Measurements from ENCODE around the gene FN3K. TPM values are rescaled to one million over a fixed set of nuclear protein-coding genes. Genes with fewer than 3 reads are reported as not detected.
A peak's percentile ranks its signal among the peaks of the same experiment; 100 is the strongest.

The FN3K gene
- total RNA-seq (2014; rRNA removed; shearing (Covaris generic)), result 0.03 and 0.43 TPM in 2 replicates

- DNase-seq (ENCODE audit: low spot score), result peak; percentile 69
- in situ Hi-C loops (cut with HindIII; ENCODE audit: low sequenced_read_pairs), result no loop called here
These were observed at the start of gene FN3K for GRCh38 chr17:82734987-82735866. FN3K (plus strand) TSS chr17:82735615; CDS start chr17:82735637, 22 bp downstream.

DNA sequence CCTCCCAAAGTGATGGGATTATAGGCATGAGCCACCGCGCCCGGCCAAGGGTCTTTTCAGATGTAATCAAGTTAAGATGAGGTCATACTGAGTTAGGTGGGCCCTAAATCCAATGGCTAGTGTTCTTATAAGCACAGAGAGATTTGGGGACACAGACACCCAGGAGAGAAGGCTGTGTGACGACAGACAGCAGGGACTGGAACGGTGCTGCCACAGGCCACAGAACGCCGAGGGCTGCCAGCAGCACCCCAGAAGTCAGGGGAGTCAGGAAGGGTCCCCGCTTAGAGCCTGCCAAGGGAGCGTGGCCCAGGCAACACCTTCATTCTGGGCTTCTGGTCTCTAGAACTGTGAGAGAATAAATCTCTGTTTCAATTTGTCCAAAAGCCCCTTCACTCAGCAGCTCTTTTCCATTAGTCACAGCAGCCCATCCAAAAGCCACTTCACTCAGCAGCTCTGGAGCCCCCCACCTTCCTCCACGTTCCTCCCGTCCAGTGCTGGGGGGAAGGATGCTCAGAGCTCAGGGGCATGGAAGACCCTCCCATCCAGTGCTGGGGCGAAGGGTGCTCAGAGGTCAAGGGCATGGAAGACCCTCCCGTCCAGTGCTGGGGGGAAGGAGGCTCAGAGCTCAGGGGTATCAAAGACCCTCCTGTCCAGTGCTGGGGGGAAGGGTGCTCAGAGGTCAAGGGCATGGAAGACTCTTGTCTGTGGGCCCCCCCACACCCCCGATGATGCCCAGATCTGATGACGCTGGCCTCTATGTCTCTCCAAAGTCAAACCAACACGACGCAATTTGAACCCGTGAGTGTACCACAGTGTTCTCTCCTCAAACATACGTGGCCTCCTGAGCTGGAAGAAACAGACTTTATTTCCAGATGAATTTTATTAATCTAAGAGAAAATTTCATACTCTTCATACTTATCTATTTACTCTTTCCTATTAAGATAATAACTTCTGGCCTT is 48.8 kb upstream of the FN3K start:
- in situ Hi-C loops (cut with HindIII; ENCODE audit: low sequenced_read_pairs), result no loop called here
- no peak for DNase-seq (ENCODE audit: low spot score)

DNA sequence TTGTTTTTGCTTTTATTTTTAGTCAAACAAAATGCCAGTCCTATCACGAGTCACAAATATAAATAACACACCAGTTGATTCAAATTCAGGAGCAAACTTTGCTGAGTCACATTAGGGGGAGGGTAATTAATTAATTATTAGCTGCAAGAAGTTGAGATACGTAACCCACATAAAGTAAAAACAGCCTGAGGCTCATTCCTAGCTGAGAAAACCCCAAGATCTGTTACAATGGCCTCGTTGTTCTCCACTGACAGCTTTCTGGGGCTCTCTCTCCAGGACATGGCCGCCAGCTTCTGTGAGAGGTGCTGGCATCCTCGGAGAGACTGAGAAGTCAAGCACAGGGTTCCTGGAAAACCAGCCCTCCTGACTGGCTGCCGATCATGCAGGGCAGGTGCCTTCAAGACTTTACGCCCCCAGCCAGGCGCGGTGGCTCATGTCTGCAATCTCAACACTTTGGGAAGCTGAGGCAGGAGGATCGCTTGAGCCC is 48.0 kb upstream of the FN3K start:
- in situ Hi-C loops (cut with HindIII; ENCODE audit: low sequenced_read_pairs), result no loop called here
- no peak for DNase-seq (ENCODE audit: low spot score)

GRCh38 chr17:82687871-82688270 is 47.5 kb upstream of the FN3K start:
- in situ Hi-C loops (cut with HindIII; ENCODE audit: low sequenced_read_pairs), result no loop called here

GRCh38 chr17:82689077-82689476 is 46.3 kb upstream of the FN3K start:
- in situ Hi-C loops (cut with HindIII; ENCODE audit: low sequenced_read_pairs), result no loop called here
- no peak for DNase-seq (ENCODE audit: low spot score)

More at GRCh38 chr17:82687871-82688270, 47.5 kb upstream of the FN3K start:
- no peak for DNase-seq (ENCODE audit: low spot score)

DNA sequence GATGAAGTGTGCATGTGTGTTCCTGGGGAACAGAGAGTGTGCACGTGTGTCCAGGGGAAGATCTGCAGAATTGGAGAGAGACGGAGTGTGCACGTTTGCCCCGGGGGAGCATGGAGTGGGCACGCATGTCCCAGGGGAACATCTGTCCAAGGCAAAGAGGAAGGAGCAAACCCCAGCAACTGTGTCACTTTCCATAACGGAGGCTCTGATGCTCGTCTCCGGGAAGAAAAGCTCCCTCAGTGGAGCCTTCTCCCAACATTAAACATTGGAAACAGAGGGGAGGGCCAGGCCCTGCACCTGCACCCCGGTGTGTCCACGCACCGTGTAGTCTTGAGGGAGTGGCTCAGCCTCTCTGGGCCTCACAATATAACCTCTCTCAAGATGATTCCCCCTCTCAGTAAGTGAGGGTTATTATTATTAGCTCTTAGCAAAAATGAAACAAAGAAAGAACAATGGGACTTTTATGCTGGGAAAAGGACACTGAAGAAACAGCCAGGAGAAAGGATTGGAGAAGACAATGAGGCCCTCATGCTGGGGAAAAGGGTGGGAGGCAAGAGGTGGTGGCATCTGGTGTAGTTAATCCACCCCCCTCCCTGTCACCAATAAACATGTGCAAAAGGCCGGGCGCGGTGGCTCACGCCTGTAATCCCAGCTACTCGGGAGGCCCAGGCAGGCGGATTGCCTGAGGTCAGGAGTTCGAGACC is 44.5 kb upstream of the FN3K start:
- no peak for DNase-seq (ENCODE audit: low spot score)
- in situ Hi-C loops (cut with HindIII; ENCODE audit: low sequenced_read_pairs), result no loop called here

GRCh38 chr17:82691714-82692113 is 43.7 kb upstream of the FN3K start:
- in situ Hi-C loops (cut with HindIII; ENCODE audit: low sequenced_read_pairs), result no loop called here
- peak; percentile 41 for DNase-seq (ENCODE audit: low spot score)

DNA sequence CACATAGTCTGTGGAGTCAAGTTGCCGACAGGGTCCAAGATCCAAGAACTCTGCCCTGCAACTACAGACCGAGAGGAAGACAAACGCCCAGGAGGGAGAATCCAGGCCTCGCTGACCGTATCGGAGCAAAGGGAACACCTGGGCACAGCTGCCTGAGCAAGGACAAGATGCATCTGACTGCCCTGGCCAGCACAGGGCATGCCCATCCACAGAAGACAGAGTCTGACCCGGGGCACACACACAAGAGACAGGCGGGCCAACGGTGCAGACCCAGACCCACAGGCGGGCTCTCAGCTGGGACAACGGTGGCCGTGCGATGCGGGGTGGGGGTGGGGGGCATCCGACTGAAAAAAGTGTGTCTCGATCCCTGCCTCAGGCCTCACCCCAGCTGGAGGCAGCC is 43.1 kb upstream of the FN3K start:
- DNase-seq (ENCODE audit: low spot score), result no peak
- in situ Hi-C loops (cut with HindIII; ENCODE audit: low sequenced_read_pairs), result no loop called here

DNA sequence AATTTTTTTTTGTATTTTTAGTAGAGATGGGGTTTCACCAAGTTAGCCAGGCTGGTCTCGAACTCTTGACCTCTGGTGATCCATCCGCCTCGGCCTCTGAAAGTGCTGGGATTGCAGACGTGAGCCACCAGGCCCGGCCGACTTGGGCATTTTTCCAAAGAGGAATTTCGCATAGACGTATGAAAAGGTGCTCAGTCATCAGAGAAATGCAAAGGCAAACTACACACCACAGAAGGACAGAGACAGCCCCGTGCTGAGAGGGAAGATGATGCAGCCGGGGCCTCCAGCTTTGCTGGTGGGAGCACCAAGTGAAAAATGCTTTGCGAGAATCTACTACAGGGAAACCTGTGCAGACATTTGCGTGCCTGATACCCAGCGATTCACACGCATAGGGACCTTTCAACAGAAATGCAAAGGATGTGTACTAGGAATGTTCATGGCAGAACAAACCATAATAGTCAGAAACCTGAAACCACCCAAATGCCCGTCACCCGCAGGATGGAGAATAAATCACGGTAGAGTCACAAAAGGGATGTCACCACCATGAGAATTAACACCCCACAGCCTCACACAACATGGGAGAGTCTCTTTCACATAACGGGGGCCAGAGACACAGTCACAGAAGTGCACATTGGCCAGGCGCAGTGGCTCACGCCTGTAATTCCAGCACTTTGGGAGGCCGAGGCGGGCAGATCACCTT is 42.1 kb upstream of the FN3K start:
- no peak for DNase-seq (ENCODE audit: low spot score)
- in situ Hi-C loops (cut with HindIII; ENCODE audit: low sequenced_read_pairs), result no loop called here

- in situ Hi-C loops (cut with HindIII; ENCODE audit: low sequenced_read_pairs), result no loop called here
These were observed 40.8 kb upstream of the FN3K start for GRCh38 chr17:82694647-82695046.

GRCh38 chr17:82696259-82696658 is 39.2 kb upstream of the FN3K start:
- DNase-seq (ENCODE audit: low spot score), result no peak
- in situ Hi-C loops (cut with HindIII; ENCODE audit: low sequenced_read_pairs), result no loop called here

More at GRCh38 chr17:82694647-82695046, 40.8 kb upstream of the FN3K start:
- no peak for DNase-seq (ENCODE audit: low spot score)

DNA sequence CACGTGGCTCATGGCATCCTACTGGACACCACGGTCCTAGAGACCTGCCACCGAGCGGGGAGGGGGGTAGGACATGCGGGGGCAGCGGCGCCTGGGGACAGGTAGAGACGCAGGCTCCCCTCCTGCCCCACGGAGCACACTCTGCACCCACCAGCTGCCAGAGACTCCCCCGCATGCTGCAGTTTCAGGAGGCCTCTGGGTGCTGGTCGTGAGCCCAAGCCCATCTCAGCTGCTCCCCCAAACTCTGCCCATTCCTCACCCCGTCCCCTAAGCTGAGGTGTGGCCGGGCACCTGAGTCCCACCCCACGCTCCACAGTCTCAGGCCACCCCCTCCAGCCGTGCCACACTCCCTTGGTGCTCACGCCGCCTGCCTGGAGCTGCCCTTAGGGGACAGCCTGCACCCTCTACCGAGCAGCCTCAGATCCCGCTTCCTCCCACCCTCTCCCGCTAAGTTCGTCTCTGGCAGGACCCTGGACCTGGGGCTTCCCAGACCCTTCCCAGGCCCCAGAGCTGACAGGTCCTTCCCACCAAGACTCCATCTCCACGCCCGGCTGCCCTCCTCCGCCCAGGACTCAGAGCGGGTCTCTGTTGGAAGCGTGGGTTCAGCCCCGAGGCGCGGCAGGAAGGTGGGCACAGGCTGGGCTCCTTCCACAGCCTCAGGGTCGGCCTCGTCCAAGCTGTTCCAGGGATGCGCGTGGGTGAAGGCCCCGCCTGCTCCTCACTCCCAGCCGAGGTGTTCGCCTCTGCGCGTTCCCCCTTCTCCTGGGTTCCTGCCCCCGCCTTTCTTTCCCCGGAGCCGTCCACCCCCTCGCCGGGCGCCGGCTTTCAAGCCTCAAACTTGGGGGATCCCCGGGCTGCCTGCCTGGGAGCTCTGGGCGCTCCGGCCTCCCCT is 38.3 kb upstream of the FN3K start:
- in situ Hi-C loops (cut with HindIII; ENCODE audit: low sequenced_read_pairs), result no loop called here
- DNase-seq (ENCODE audit: low spot score), result no peak

GRCh38 chr17:82697808-82698064 is 37.7 kb upstream of the FN3K start:
- in situ Hi-C loops (cut with HindIII; ENCODE audit: low sequenced_read_pairs), result no loop called here
- no peak for DNase-seq (ENCODE audit: low spot score)

DNA sequence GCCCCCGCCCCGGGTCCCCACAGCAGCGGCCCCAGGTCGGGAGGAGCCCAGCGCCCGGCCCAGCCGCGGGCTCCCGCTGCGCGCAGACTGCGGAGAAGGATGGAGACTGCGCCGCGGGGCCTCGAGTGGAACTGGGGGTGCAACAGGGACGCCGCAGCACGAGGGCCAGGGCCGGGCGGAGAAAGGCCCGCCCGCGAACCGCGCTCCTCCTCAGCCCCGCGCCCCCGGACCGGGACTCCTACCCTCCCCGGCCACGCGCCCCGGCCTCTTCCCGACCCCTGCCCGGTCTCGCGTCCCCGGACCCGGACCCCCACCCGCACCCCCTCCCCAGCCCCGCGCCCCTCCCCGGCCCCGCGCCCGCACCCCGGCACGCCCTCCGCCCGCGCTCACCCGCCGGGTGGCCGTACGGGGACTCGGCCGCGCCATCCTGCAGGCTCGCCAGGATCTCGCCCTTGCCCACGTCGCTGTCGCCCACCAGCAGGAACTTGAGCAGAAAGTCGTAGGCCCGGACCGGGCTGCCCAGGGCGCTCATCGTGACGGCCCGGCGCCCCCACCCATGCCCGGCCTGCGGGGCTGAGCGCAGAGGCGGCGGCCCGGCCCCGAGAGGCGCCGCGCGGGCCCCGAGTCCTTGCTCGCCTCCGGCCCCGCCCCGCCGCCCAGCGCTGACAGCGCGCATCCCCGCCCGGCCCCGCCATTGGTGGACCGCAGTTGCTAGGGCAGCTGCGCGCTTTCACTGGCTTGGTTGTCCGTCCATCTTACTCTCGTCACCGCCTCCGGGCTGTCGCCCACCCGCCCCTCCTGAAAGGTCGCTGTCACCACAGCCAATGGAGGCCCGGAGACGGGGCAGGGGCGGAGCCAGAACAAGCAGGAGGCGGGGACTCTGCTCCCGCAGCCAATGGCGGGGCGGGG is 37.1 kb upstream of the FN3K start, which contains the start of gene RAB40B:
RAB40B (minus strand) TSS at position 634 of the 909 bp plus-strand sequence; CDS start at position 532, 102 bp downstream.
- in situ Hi-C loops (cut with HindIII; ENCODE audit: low sequenced_read_pairs), result no loop called here
- DNase-seq (ENCODE audit: low spot score), result peak; percentile 99

DNA sequence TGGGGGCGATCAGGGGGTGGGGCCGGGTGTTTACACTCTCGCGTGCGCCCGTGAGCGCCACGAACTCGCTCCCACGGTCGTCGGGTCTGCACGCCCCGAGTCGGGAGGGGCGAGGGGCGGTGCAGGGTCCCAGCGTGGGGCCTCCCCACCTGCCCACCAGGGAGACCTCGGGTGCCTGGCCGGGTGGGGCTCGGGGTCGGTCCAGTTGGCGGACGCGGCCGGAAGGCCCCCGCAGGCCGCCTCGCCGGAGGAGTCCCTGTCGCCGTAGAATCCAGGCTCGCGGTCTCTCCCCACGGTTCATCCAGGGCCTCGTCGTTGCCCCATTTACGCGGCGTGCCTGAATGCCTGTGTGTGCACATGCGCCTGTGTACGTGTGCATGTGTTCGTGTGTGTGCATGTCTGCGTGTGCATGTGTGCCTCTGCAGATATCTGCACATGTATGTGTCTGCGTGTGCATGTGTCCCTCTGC is 36.4 kb upstream of the FN3K start:
- in situ Hi-C loops (cut with HindIII; ENCODE audit: low sequenced_read_pairs), result no loop called here

GRCh38 chr17:82699551-82699950 is 35.9 kb upstream of the FN3K start:
- DNase-seq (ENCODE audit: low spot score), result no peak
- in situ Hi-C loops (cut with HindIII; ENCODE audit: low sequenced_read_pairs), result no loop called here

More for the DNA sequence above, 36.4 kb upstream of the FN3K start:
- DNase-seq (ENCODE audit: low spot score), result no peak
